Non-pigmented ciliary epithelial cell (primary cell): ENCODE measurements around the gene IRF1.
"Not testable (repeated sequence)": the region's sequence is repeated elsewhere in the genome, so short reads cannot be mapped to it uniquely, and the experiment has no call there.

Source experiments
- DNase-seq: peaks from one replicate; pipeline ENCODE4 v3.0.0-alpha.2; 2010; ENCODE audit warnings: low read depth

Gene IRF1

DNA sequence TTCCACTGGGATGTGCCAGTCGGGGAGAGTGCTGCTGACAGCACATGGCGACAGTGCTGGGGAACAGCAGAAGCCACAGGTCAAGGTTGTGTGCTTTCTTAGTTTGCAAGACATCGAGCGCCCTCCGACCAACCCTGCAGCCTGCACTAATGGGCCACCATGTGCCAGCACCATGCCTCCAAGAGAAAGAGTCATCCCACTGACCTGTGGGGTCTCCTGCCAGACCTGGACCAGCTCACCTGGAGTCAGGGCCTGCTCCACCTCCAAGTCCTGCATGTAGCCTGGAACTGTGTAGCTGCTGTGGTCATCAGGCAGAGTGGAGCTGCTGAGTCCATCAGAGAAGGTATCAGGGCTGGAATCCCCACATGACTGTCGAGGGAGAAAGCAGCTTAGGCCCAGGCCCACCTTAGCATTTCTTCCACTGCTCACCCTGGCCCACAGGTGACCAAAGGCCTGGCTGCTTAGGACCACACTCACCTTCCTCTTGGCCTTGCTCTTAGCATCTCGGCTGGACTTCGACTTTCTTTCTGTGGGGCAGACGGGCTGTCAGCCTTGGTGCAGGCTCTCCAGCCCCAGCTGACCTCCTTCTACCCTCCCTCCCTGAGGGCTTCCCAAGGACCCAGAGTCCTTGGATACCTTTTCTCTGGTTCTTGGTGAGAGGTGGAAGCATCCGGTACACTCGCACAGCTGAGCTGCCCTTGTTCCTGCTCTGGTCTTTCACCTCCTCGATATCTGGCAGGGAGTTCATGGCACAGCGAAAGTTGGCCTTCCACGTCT is 4.1 kb downstream of the IRF1 start:
- no peak for DNase-seq

DNA sequence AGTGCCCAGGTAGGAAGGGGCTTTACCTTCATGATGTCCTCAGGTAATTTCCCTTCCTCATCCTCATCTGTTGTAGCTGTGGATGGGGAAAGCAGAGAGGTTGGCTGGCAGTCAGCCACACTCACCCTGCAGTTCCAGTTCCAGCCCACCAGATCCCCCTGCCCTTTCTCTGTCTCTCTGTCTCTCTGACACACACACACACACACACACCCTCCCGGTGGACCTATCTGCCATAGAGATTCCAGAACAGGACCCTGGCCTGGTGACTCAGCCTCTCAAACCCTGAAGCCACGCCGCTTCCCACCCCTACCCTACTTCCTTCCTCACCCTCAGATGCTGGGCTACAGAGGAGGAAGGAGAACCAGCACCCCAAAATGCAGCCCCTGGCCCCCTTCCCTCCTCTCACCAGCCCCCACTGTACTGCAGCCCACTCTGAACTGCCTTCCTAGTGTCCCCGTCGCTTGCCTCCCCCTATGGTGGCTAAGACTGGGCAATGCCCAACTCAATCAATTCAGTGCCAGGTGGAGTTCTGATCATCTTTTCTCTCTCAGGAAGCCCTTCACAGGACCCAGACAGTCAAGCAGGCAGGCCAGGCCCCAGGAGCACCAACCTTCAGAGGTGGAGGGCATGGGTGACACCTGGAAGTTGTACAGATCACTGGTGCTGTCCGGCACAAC is 4.8 kb downstream of the IRF1 start:
- no peak for DNase-seq

- not testable (repeated sequence) for DNase-seq
Measured at GRCh38 chr5:132484876-132485640, 5.5 kb downstream of the IRF1 start.

DNA sequence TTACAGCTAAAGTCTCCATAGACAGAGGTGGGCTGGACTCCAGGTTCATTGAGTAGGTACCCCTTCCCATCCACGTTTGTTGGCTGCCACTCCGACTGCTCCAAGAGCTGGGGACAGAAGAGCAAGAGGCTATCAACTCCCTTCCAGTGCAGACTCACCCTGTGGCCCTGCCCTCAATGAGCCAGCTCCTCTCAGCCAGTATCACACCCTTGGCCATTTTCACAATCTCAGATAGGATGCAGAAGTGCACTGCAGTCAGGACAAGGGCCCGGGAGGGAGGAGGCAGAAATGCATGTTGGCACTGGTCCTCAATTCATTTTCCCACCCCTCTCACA is 6.2 kb downstream of the IRF1 start:
- no peak for DNase-seq

- DNase-seq = no peak
Measured at GRCh38 chr5:132483661-132484390, 6.7 kb downstream of the IRF1 start.

- DNase-seq = no peak
Measured at GRCh38 chr5:132483101-132483500, 7.5 kb downstream of the IRF1 start.

DNA sequence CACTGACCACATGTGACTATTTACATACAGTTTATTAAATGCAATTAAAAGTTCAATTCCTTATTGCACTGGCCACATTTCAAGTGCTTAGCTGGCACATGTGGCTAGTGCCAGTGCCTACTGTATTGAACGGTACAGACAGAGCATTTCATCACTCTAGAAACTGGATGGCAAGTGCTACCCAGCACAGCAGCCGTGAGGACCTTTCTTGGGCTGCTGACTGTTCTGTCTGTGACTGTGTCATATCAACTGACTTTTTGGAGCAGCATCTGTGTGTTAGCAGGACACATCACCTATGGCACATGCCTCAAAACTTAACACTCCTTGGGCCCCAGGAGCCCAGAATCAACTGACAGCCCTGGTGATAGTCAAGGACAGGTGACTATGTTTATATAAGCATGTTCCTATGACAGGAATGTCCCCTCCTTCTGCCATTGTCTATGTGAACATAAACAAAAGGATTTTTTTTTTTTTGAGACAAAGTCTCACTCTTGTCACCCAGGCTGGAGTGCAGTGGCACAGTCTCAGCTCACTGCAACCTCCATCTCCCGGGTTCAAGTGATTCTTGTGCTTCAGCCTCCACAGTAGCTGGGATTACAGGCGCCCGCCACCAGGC is 8.9 kb downstream of the IRF1 start:
- no peak for DNase-seq

GRCh38 chr5:132480893-132481595 is 9.5 kb downstream of the IRF1 start:
- DNase-seq = no peak

- DNase-seq = no peak
Measured at GRCh38 chr5:132480546-132480892, 10.1 kb downstream of the IRF1 start.

- DNase-seq = no peak
Measured at GRCh38 chr5:132480042-132480441, 10.5 kb downstream of the IRF1 start.

GRCh38 chr5:132479111-132479951 is 11.2 kb downstream of the IRF1 start:
- DNase-seq = no peak

- DNase-seq = no peak
Measured at GRCh38 chr5:132478366-132478871, 12.2 kb downstream of the IRF1 start.

DNA sequence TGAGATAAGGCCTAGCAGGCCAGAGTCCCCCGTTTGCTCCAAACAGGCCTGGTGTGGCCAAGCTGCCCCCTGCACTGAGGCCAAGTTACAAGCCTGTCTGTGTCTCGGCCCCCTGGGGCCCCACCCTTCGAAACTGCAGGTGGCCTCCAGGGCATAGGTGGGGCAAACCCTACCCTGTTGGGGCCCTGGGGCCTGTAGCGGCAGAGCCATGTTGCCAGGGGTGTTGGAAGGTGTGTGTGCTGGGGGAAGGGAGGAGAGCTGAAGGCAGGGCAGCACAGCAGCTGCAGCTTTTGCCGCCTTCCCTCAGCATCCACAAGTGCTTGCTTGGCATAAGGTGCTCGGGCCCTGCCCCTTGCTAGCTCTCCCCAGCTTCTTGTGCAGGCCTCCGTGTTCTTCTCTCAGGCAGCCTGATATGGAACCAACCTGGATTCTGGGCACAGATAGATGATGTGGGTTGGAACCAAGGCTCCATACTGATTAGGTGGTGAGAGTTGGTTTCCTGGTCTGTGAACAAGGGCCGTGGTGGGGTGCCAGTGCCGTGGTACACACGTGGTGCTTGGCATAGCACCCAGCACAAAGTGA is 12.7 kb downstream of the IRF1 start:
- no peak for DNase-seq

DNA sequence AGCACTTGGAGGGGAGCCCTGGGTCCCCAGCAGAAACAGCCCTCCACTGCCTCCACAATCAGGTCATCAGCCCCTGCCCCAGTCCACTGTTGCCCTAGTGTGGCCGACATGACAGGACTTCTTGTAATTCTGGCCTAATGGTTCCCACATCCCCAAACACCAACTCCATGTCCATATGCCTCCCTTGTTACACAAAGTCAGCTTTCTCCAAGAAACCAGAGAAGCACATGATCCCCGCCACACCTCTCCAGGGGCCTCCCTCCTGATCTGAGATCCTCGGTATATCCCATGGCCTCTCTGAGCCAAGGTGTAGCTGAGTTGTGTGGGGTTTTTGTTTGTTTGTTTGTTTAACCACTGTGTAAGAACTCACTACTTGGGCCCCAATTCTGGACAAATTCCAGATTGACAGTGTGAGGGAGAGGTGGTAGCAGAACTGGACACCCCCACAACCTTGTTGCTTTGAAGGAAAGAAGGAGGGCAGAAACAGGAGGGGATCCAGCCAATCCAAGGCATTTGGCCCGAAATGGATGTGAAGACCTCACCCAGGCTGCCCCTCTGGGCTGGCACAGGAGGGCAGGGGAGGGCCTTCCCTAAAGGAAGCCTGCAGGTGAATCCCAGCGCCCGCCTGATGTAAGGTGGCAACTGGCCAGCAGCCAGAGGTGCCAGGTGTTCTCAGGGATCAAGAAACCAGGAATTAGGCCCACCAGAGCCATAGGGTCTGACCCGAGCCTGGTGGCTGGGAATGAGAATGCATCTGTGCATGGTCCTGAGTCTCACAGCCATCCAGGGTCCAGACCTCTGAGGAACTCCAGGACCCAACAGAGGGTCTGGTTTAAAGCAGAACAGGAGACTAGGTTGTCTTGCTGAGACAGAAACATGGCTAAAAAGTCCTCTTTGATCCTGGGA is 13.4 kb downstream of the IRF1 start:
- no peak for DNase-seq

GRCh38 chr5:132475987-132476875 is 14.3 kb downstream of the IRF1 start:
- DNase-seq = no peak

- no peak for DNase-seq
Measured at GRCh38 chr5:132475497-132475882, 15.1 kb downstream of the IRF1 start.

GRCh38 chr5:132474881-132475496 is 15.6 kb downstream of the IRF1 start:
- DNase-seq = no peak
